HepG2 (cell line): ENCODE data around the gene RAD51D. TPM values are rescaled to one million over a fixed set of nuclear protein-coding genes. Genes with fewer than 3 reads are reported as not detected.

Source experiments
- ERF ChIP-seq: IDR thresholded peaks from 2 replicates; pipeline ENCODE4 v1.6.1; 2018; ENCODE audit warnings: missing biosample characterization, missing genetic modification reagents
- ESRRA ChIP-seq: sonication (generic); formaldehyde crosslinking; IDR thresholded peaks from 2 replicates; pipeline ENCODE4 v1.5.1; 2020; ENCODE audit warnings: mild to moderate bottlenecking, low read depth, missing genetic modification reagents
- GZF1 ChIP-seq: sonication (generic); formaldehyde crosslinking; IDR thresholded peaks from 2 replicates; pipeline ENCODE4 v1.5.1; 2020; ENCODE audit warnings: mild to moderate bottlenecking, missing genetic modification reagents
- NCOR1 ChIP-seq: fragments of 200-600 bp; sonication (generic); IDR thresholded peaks from 2 replicates; pipeline ENCODE4 v1.7.0; 2017; ENCODE audit warnings: antibody characterized with exemption, low read length, borderline replicate concordance
- NR1H2 ChIP-seq: sonication (generic); formaldehyde crosslinking; IDR thresholded peaks from 2 replicates; pipeline ENCODE4 v1.8.1; 2022; ENCODE audit warnings: low read depth, missing genetic modification reagents, borderline replicate concordance
- REXO4 ChIP-seq: sonication (generic); formaldehyde crosslinking; IDR thresholded peaks from 2 replicates; pipeline ENCODE4 v1.8.0; 2022; ENCODE audit warnings: missing genetic modification reagents, mild to moderate bottlenecking, borderline replicate concordance
- ZNF232 ChIP-seq: sonication (generic); formaldehyde crosslinking; IDR thresholded peaks from 2 replicates; pipeline ENCODE4 v1.4.0; 2020; ENCODE audit warnings: missing genetic modification reagents, borderline replicate concordance
- ZNF550 ChIP-seq: sonication (generic); formaldehyde crosslinking; IDR thresholded peaks from 2 replicates; pipeline ENCODE4 v1.4.0; 2020; ENCODE audit warnings: mild to moderate bottlenecking, missing genetic modification reagents, borderline replicate concordance
- ZNF816 ChIP-seq: sonication (generic); formaldehyde crosslinking; IDR thresholded peaks from 2 replicates; pipeline ENCODE4 v1.8.0; 2022; ENCODE audit warnings: missing genetic modification reagents, mild to moderate bottlenecking, borderline replicate concordance
- polyA plus RNA-seq, 8 experiments: library from polyadenylated mRNA; depleted of rRNA in 3 of 8; stranded (reverse) in 7 of 8; unstranded in 1 of 8; fragments of >200 nt; fragmentation: Illumina TruSeq in 4 of 8; extraction: Trizol in 4 of 8; gene quantifications; 2 replicates each; pipeline versions ENCODE4 v1.2.1 to v1.2.3, GENCODE V29; 2011 to 2016; ENCODE audit warnings: low read depth in 4 of 8, missing spikeins in 1 of 8, mixed read lengths in 1 of 8; ENCODE audit not compliant: insufficient read depth in 1 of 8
- total RNA-seq, 5 experiments: library from RNA; depleted of rRNA; stranded (reverse); fragments of >200 nt; fragmentation: Illumina TruSeq; extraction: Trizol; gene quantifications; 2 replicates each; pipeline ENCODE4 v1.2.3, GENCODE V29; 2016; ENCODE audit warnings: low read depth in 1 of 5
- TF ChIP-seq, protein P1 (sequence below): sonication (generic); formaldehyde crosslinking; IDR thresholded peaks from 2 replicates; pipeline ENCODE4 v1.4.0; 2020; ENCODE audit warnings: mild to moderate bottlenecking, missing genetic modification reagents, borderline replicate concordance
- TF ChIP-seq, protein P2 (sequence below): sonication (generic); formaldehyde crosslinking; IDR thresholded peaks from 2 replicates; pipeline ENCODE4 v1.4.0; 2020; ENCODE audit warnings: missing genetic modification reagents, borderline replicate concordance
- TF ChIP-seq, protein P3 (sequence below): sonication (generic); formaldehyde crosslinking; IDR thresholded peaks from 2 replicates; pipeline ENCODE4 v1.9.0; 2021; ENCODE audit warnings: missing genetic modification reagents, borderline replicate concordance
- TF ChIP-seq, protein P4 (sequence below): sonication (generic); formaldehyde crosslinking; IDR thresholded peaks from 2 replicates; pipeline ENCODE4 v1.5.0; 2020; ENCODE audit warnings: mild to moderate bottlenecking, missing genetic modification reagents
- TF ChIP-seq, protein P5 (sequence below): sonication (generic); formaldehyde crosslinking; IDR thresholded peaks from 2 replicates; pipeline ENCODE4 v1.5.0; 2020; ENCODE audit warnings: missing genetic modification reagents

Gene RAD51D
- total and polyA plus RNA-seq, 2 of the 13 experiments (the other 11 are each of a cell fraction or from before 2014, with no cell fraction given) = 6.7 to 13.1 TPM

DNA sequence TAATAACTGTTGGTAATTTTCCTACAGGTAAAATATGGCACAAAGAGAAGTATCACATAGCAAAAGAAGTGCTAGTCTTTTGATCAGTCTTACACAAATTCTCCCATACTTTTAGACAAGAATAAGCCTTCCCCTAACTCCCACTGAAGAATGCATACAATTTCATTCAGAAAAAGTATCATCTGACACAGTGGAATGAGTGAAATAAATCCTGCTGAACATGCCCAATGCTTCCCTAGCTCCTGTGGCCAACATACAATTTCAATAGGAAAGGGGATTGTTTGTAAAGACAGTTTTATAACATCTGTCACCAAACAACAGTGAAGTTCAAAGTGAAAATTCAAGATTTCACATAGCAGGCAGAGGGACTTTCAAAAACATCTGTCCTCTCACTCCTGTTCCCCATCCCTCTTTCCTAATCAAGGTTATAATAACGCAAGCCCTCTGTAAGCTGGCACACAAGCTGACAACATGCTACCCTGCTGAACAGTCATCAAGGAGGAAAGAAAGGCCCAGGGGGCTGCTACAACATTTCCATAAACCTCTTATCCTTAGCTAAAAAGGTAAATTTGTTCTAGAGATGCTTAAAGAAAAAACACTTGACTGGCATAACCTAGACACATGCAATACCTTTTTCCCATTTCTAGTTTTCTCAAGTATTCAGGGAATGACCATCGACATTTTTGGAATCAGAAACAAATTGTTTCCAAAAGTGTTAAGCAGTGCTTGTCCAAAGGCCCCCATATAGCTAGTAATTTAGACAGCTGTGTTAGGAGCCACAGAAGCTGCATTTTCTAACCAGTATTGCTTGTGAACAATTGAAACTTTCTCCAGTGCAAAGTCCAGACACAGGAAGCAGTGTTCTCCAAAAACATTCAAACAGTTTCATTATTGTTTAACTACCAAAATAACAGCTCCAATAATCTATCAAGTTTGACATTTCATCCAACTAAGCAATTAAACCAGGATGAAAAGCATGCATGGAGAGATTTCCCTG lies 44.7 kb downstream of the RAD51D start (continued):
- TF ChIP-seq, protein P1, sequence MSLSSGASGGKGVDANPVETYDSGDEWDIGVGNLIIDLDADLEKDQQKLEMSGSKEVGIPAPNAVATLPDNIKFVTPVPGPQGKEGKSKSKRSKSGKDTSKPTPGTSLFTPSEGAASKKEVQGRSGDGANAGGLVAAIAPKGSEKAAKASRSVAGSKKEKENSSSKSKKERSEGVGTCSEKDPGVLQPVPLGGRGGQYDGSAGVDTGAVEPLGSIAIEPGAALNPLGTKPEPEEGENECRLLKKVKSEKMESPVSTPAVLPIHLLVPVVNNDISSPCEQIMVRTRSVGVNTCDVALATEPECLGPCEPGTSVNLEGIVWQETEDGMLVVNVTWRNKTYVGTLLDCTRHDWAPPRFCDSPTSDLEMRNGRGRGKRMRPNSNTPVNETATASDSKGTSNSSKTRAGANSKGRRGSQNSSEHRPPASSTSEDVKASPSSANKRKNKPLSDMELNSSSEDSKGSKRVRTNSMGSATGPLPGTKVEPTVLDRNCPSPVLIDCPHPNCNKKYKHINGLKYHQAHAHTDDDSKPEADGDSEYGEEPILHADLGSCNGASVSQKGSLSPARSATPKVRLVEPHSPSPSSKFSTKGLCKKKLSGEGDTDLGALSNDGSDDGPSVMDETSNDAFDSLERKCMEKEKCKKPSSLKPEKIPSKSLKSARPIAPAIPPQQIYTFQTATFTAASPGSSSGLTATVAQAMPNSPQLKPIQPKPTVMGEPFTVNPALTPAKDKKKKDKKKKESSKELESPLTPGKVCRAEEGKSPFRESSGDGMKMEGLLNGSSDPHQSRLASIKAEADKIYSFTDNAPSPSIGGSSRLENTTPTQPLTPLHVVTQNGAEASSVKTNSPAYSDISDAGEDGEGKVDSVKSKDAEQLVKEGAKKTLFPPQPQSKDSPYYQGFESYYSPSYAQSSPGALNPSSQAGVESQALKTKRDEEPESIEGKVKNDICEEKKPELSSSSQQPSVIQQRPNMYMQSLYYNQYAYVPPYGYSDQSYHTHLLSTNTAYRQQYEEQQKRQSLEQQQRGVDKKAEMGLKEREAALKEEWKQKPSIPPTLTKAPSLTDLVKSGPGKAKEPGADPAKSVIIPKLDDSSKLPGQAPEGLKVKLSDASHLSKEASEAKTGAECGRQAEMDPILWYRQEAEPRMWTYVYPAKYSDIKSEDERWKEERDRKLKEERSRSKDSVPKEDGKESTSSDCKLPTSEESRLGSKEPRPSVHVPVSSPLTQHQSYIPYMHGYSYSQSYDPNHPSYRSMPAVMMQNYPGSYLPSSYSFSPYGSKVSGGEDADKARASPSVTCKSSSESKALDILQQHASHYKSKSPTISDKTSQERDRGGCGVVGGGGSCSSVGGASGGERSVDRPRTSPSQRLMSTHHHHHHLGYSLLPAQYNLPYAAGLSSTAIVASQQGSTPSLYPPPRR (CRISPR knock-in tag) = 0 out of 2 replicates have a peak, but pooled peaks have one; percentile 24
- no peak for TF ChIP-seq ZNF816 (CRISPR knock-in tag)
- 0 out of 2 replicates have a peak, but pooled peaks have one; percentile 25 for TF ChIP-seq ERF (CRISPR knock-in tag)
- TF ChIP-seq GZF1 = no peak
- TF ChIP-seq, protein P2, sequence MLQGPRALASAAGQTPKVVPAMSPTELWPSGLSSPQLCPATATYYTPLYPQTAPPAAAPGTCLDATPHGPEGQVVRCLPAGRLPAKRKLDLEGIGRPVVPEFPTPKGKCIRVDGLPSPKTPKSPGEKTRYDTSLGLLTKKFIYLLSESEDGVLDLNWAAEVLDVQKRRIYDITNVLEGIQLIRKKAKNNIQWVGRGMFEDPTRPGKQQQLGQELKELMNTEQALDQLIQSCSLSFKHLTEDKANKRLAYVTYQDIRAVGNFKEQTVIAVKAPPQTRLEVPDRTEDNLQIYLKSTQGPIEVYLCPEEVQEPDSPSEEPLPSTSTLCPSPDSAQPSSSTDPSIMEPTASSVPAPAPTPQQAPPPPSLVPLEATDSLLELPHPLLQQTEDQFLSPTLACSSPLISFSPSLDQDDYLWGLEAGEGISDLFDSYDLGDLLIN = no peak
- TF ChIP-seq, protein P3, sequence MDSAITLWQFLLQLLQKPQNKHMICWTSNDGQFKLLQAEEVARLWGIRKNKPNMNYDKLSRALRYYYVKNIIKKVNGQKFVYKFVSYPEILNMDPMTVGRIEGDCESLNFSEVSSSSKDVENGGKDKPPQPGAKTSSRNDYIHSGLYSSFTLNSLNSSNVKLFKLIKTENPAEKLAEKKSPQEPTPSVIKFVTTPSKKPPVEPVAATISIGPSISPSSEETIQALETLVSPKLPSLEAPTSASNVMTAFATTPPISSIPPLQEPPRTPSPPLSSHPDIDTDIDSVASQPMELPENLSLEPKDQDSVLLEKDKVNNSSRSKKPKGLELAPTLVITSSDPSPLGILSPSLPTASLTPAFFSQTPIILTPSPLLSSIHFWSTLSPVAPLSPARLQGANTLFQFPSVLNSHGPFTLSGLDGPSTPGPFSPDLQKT (CRISPR knock-in tag) = no peak
- TF ChIP-seq, protein P4, sequence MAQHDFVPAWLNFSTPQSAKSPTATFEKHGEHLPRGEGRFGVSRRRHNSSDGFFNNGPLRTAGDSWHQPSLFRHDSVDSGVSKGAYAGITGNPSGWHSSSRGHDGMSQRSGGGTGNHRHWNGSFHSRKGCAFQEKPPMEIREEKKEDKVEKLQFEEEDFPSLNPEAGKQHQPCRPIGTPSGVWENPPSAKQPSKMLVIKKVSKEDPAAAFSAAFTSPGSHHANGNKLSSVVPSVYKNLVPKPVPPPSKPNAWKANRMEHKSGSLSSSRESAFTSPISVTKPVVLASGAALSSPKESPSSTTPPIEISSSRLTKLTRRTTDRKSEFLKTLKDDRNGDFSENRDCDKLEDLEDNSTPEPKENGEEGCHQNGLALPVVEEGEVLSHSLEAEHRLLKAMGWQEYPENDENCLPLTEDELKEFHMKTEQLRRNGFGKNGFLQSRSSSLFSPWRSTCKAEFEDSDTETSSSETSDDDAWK = no peak
- TF ChIP-seq ESRRA (CRISPR knock-in tag) = no peak
- TF ChIP-seq REXO4 (CRISPR knock-in tag) = no peak
- TF ChIP-seq NCOR1 = peak; percentile 65; the same call in 1 of the 2 replicates
- TF ChIP-seq ZNF232 (CRISPR knock-in tag) = no peak
- no peak for TF ChIP-seq NR1H2 (CRISPR knock-in tag)
- TF ChIP-seq, protein P5, sequence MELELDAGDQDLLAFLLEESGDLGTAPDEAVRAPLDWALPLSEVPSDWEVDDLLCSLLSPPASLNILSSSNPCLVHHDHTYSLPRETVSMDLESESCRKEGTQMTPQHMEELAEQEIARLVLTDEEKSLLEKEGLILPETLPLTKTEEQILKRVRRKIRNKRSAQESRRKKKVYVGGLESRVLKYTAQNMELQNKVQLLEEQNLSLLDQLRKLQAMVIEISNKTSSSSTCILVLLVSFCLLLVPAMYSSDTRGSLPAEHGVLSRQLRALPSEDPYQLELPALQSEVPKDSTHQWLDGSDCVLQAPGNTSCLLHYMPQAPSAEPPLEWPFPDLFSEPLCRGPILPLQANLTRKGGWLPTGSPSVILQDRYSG (CRISPR knock-in tag) = no peak
- no peak for TF ChIP-seq ZNF550 (CRISPR knock-in tag)
